K562 (cell line): ENCODE results near the gene COQ9. TPM values are rescaled to one million over a fixed set of nuclear protein-coding genes. Genes with fewer than 3 reads are reported as not detected.
A peak's percentile ranks its signal among the peaks of the same experiment; 100 is the strongest.

Experiments used
- ELF4 ChIP-seq: fragments of 450-650 bp; formaldehyde crosslinking; IDR thresholded peaks from 2 replicates; pipeline ENCODE4 v1.4.0; 2022; ENCODE audit warnings: missing genetic modification characterization
- ETS1 ChIP-seq: conservative IDR thresholded peaks from 2 replicates; pipeline ENCODE4 v1.6.1; 2011; ENCODE audit warnings: low read depth, mild to moderate bottlenecking, low read length; ENCODE audit not compliant: control insufficient read depth
- HOXB6 ChIP-seq: fragments of 250-450 bp; sonication (Bioruptor Pico); IDR thresholded peaks from 2 replicates; pipeline ENCODE4 v1.5.1; 2022; ENCODE audit warnings: mild to moderate bottlenecking, borderline replicate concordance
- JUND ChIP-seq, 2 experiments: IDR thresholded peaks; 2 replicates in 1 of 2; 3 replicates in 1 of 2; pipeline ENCODE4 v1.6.1; 2011; ENCODE audit warnings: borderline replicate concordance in 2 of 2, low read depth in 2 of 2, low read length in 2 of 2, improper control_type of control experiment in 1 of 2, missing biosample characterization in 1 of 2, missing genetic modification characterization in 1 of 2, missing genetic modification reagents in 1 of 2
- KAT7 ChIP-seq: sonication (generic); formaldehyde crosslinking; IDR thresholded peaks from 2 replicates; pipeline ENCODE4 v1.8.0; 2022; ENCODE audit warnings: missing genetic modification reagents, mild to moderate bottlenecking, borderline replicate concordance
- KDM5B ChIP-seq: fragments of 200-600 bp; sonication (generic); IDR thresholded peaks from 2 replicates; pipeline ENCODE4 v1.6.1; 2012; ENCODE audit warnings: low read depth, mild to moderate bottlenecking, moderate library complexity, low read length, control low read depth, inconsistent platforms; ENCODE audit not compliant: insufficient replicate concordance
- NFRKB ChIP-seq: fragments of 450-650 bp; IDR thresholded peaks from 2 replicates; pipeline ENCODE4 v1.6.1; 2016; ENCODE audit warnings: low read depth
- NR1H2 ChIP-seq: sonication (generic); formaldehyde crosslinking; IDR thresholded peaks from 2 replicates; pipeline ENCODE4 v1.4.0; 2020; ENCODE audit warnings: mild to moderate bottlenecking, missing genetic modification reagents
- RBM22 ChIP-seq: fragments of 200-400 bp; formaldehyde crosslinking; IDR thresholded peaks from 2 replicates; pipeline ENCODE4 v1.6.1; 2018; ENCODE audit warnings: low read length, low read depth; ENCODE audit not compliant: poor library complexity, severe bottlenecking
- STAT6 ChIP-seq: sonication (generic); formaldehyde crosslinking; IDR thresholded peaks from 2 replicates; pipeline ENCODE4 v1.8.1; 2023; ENCODE audit warnings: mild to moderate bottlenecking, missing genetic modification reagents
- VEZF1 ChIP-seq: fragments of 200-800 bp; sonication (Bioruptor generic); IDR thresholded peaks from 2 replicates; pipeline ENCODE4 v1.6.1; 2017; ENCODE audit warnings: missing genetic modification characterization, missing compliant biosample characterization
- ZNF253 ChIP-seq: fragments of 250-450 bp; sonication (Bioruptor Pico); conservative IDR thresholded peaks from 2 replicates; pipeline ENCODE4 v1.6.1; 2021; ENCODE audit warnings: mild to moderate bottlenecking
- ZNF263 ChIP-seq: sonication (generic); formaldehyde crosslinking; IDR thresholded peaks from 2 replicates; pipeline ENCODE4 v1.8.0; 2022; ENCODE audit warnings: mild to moderate bottlenecking, missing genetic modification reagents, borderline replicate concordance
- ZNF398 ChIP-seq: fragments of 250-450 bp; sonication (Bioruptor Pico); IDR thresholded peaks from 2 replicates; pipeline ENCODE4 v1.8.0; 2021; ENCODE audit warnings: moderate library complexity, mild to moderate bottlenecking, inconsistent platforms
- ZNF445 ChIP-seq: fragments of 250-450 bp; sonication (Bioruptor Pico); IDR thresholded peaks from 2 replicates; pipeline ENCODE4 v1.4.0; 2020; ENCODE audit warnings: low read depth, mild to moderate bottlenecking, moderate library complexity
- polyA plus RNA-seq, 8 experiments: library from polyadenylated mRNA; depleted of rRNA in 4 of 8; stranded (reverse) in 5 of 8; unstranded in 3 of 8; fragments of >200 nt; fragmentation: Nextera tagmentation in 2 of 8; fragmentation: Illumina TruSeq in 1 of 8; extraction: Ambion mirVana in 2 of 8; extraction: Trizol in 1 of 8; gene quantifications; 2 replicates each; pipeline versions ENCODE4 v1.2.1 to v1.2.3, GENCODE V29; 2011 to 2014; ENCODE audit warnings: inconsistent platforms in 1 of 8, missing spikeins in 1 of 8
- total RNA-seq, 7 experiments: library from RNA; depleted of rRNA in 6 of 7; stranded (reverse); fragments of >200 nt in 6 of 7; fragmentation: Illumina TruSeq in 2 of 7; extraction: Trizol in 2 of 7; gene quantifications; 2 replicates each; pipeline versions ENCODE4 v1.2.1 to v1.2.3, GENCODE V29; 2011 to 2021; ENCODE audit warnings: low replicate concordance in 1 of 7

COQ9 gene
- total and polyA plus RNA-seq, 9 of the 15 experiments (the other 6 are each of a cell fraction or from before 2014, with no cell fraction given): 35.0 to 139 (median 71.4) TPM

GRCh38 chr16:57479205-57479975 lies 32.1 kb downstream of the COQ9 start (continued):
- TF ChIP-seq RBM22 (no peak), HOXB6 (CRISPR knock-in tag) (no peak), NR1H2 (no peak), ZNF263 (CRISPR knock-in tag) (peak; percentile 27; the same call in 1 of the 2 replicates), ELF4 (no peak), JUND (IDR thresholded peaks at IDR 0.05; ENCODE audit: borderline replicate concordance, low read depth, low read length) (0 out of 2 replicates have a peak, but pooled peaks have one; percentile 21), JUND (tag; IDR thresholded peaks at IDR 0.05; ENCODE audit: borderline replicate concordance, low read depth, low read length) (no peak), NFRKB (0 out of 2 replicates have a peak, but pooled peaks have one; percentile 8), ZNF253 (CRISPR knock-in tag) (no peak), STAT6 (CRISPR knock-in tag) (no peak), ZNF445 (CRISPR knock-in tag) (no peak), KDM5B (no peak), ZNF398 (no peak), KAT7 (CRISPR knock-in tag) (no peak), ETS1 (no peak), VEZF1 (CRISPR knock-in tag) (no peak)
- TF ChIP-seq, all 486 proteins: peak for 11
